ENCODE results near the gene DNAJC4. TPM values are rescaled to one million over a fixed set of nuclear protein-coding genes. Genes with fewer than 3 reads are reported as not detected.

The DNAJC4 gene
- total and polyA plus RNA-seq, 9 of the 15 experiments (the other 6 are each of a cell fraction or from before 2014, with no cell fraction given) = 4.0 to 32.6 (median 19.9) TPM

- 0 out of 4 replicates have a peak, but pooled peaks of 1 of the 2 experiments have one; percentile 68 for TF ChIP-seq BCLAF1 (IDR thresholded peaks at IDR 0.05; ENCODE audit: borderline replicate concordance in 1 of 2, control insufficient read depth in 1 of 2, low read depth in 2 of 2, low read length in 1 of 2)
- no peak for TF ChIP-seq MGA (IDR thresholded peaks at IDR 0.05)
- TF ChIP-seq ELF2 (CRISPR knock-in tag; IDR thresholded peaks at IDR 0.05) = peak; percentile 61; the same call in 1 of the 2 replicates
These were observed 22.9 kb upstream of the DNAJC4 start (continued) for GRCh38 chr11:64207256-64208085.
